Neuronal stem cell (in vitro differentiated cells): Measurements from ENCODE around the gene C13orf46.
A peak's percentile ranks its signal among the peaks of the same experiment; 100 is the strongest.
"Not testable (repeated sequence)": the region's sequence is repeated elsewhere in the genome, so short reads cannot be mapped to it uniquely, and the experiment has no call there.

ENCODE experiments used
- DNase-seq: peaks from one replicate; pipeline ENCODE4 v3.0.0-alpha.2; 2013; ENCODE audit warnings: low spot score
- H2AFZ ChIP-seq: one replicate; pipeline ENCODE4 v1.6.1; 2013; ENCODE audit warnings: mild to moderate bottlenecking, low read length, inconsistent platforms
- H2AK5ac ChIP-seq: 2 replicates; pipeline ENCODE4 v1.6.1; 2013; ENCODE audit warnings: low read depth, mild to moderate bottlenecking, inconsistent platforms, low read length, moderate library complexity, mixed read lengths
- H2BK120ac ChIP-seq: 2 replicates; pipeline ENCODE4 v1.6.1; 2013; ENCODE audit warnings: low read depth, mild to moderate bottlenecking, inconsistent platforms, low read length, moderate library complexity, mixed read lengths
- H2BK12ac ChIP-seq: one replicate; pipeline ENCODE4 v1.6.1; 2013; ENCODE audit warnings: low read length, inconsistent platforms
- H2BK15ac ChIP-seq: 2 replicates; pipeline ENCODE4 v1.6.1; 2013; ENCODE audit warnings: mild to moderate bottlenecking, low read length, inconsistent platforms, mixed read lengths
- H2BK5ac ChIP-seq: one replicate; pipeline ENCODE4 v1.6.1; 2013; ENCODE audit warnings: inconsistent platforms, mild to moderate bottlenecking, low read length, moderate library complexity
- H3K14ac ChIP-seq: one replicate; pipeline ENCODE4 v1.6.1; 2013; ENCODE audit warnings: low read length, inconsistent platforms
- H3K18ac ChIP-seq: 2 replicates; pipeline ENCODE4 v1.6.1; 2013; ENCODE audit warnings: low read length, inconsistent platforms
- H3K23ac ChIP-seq: 2 replicates; pipeline ENCODE4 v1.6.1; 2013; ENCODE audit warnings: low read depth, mild to moderate bottlenecking, mixed read lengths, low read length, inconsistent platforms; ENCODE audit not compliant: poor library complexity
- H3K27ac ChIP-seq: replicated peaks from 3 replicates; pipeline ENCODE4 v1.5.1; 2013; ENCODE audit warnings: low read length, inconsistent platforms
- H3K27me3 ChIP-seq, 3 experiments: 2 replicates each; pipeline ENCODE4 v1.6.1; 2013; ENCODE audit warnings: low read length in 3 of 3, mild to moderate bottlenecking in 2 of 3, inconsistent platforms in 1 of 3, low read depth in 1 of 3, mixed read lengths in 1 of 3, moderate library complexity in 1 of 3; ENCODE audit not compliant: control insufficient read depth in 3 of 3, insufficient read depth in 3 of 3
- H3K36me3 ChIP-seq, 2 donors: replicated peaks in 1 of 2; 2 replicates each; pipeline ENCODE4 v1.6.1; 2013; ENCODE audit warnings: low read length in 2 of 2; ENCODE audit not compliant: control insufficient read depth in 2 of 2, insufficient read depth in 2 of 2
- H3K4ac ChIP-seq: 2 replicates; pipeline ENCODE4 v1.6.1; 2013; ENCODE audit warnings: inconsistent platforms, mild to moderate bottlenecking, low read length, moderate library complexity
- H3K4me1 ChIP-seq, 2 donors: 1 replicate in 1 of 2; 2 replicates in 1 of 2; pipeline ENCODE4 v1.6.1; 2013; ENCODE audit warnings: low read length in 2 of 2, low read depth in 1 of 2; ENCODE audit not compliant: control insufficient read depth in 2 of 2, insufficient read depth in 1 of 2
- H3K4me2 ChIP-seq: one replicate; pipeline ENCODE4 v1.6.1; 2013; ENCODE audit warnings: mild to moderate bottlenecking, low read length, inconsistent platforms; ENCODE audit not compliant: insufficient read depth, poor library complexity, severe bottlenecking
- H3K4me3 ChIP-seq, 2 donors: 2 replicates each; pipeline ENCODE4 v1.5.1; 2013; ENCODE audit warnings: low read length in 2 of 2, mild to moderate bottlenecking in 2 of 2, inconsistent platforms in 1 of 2, moderate library complexity in 1 of 2
- H3K79me1 ChIP-seq: one replicate; pipeline ENCODE4 v1.6.1; 2013; ENCODE audit warnings: low read depth, mild to moderate bottlenecking, inconsistent platforms, low read length, moderate library complexity
- H3K9ac ChIP-seq: one replicate; pipeline ENCODE4 v1.6.1; 2013; ENCODE audit warnings: mild to moderate bottlenecking, low read depth, low read length, inconsistent platforms; ENCODE audit not compliant: poor library complexity
- H3K9me3 ChIP-seq, 2 donors: replicated peaks in 1 of 2; 2 replicates each; pipeline versions ENCODE3 to v1.6.1; 2013; ENCODE audit warnings: low read length in 2 of 2, mild to moderate bottlenecking in 2 of 2, inconsistent platforms in 1 of 2, low read depth in 1 of 2, mixed read lengths in 1 of 2, moderate library complexity in 1 of 2; ENCODE audit not compliant: control insufficient read depth in 2 of 2, insufficient read depth in 1 of 2
- H4K8ac ChIP-seq: one replicate; pipeline ENCODE4 v1.6.1; 2013; ENCODE audit warnings: low read depth, mild to moderate bottlenecking, inconsistent platforms, low read length, moderate library complexity
- H4K91ac ChIP-seq: one replicate; pipeline ENCODE4 v1.6.1; 2013; ENCODE audit warnings: low read length, low read depth, mild to moderate bottlenecking, inconsistent platforms; ENCODE audit not compliant: poor library complexity
- WGBS, 2 donors: extraction: QIAGEN DNeasy Blood & Tissue Kit; methylation state at CpG; one replicate each; pipeline ENCODE4 v1.1.7; 2013; ENCODE audit warnings: missing lambda C conversion rate in 2 of 2, mixed read lengths in 1 of 2; ENCODE audit not compliant: insufficient read length in 2 of 2, insufficient replicate concordance in 1 of 2; ENCODE audit errors: extremely low coverage in 2 of 2; 5-methylcytosine and 5-hydroxymethylcytosine counted together

The C13orf46 gene

DNA sequence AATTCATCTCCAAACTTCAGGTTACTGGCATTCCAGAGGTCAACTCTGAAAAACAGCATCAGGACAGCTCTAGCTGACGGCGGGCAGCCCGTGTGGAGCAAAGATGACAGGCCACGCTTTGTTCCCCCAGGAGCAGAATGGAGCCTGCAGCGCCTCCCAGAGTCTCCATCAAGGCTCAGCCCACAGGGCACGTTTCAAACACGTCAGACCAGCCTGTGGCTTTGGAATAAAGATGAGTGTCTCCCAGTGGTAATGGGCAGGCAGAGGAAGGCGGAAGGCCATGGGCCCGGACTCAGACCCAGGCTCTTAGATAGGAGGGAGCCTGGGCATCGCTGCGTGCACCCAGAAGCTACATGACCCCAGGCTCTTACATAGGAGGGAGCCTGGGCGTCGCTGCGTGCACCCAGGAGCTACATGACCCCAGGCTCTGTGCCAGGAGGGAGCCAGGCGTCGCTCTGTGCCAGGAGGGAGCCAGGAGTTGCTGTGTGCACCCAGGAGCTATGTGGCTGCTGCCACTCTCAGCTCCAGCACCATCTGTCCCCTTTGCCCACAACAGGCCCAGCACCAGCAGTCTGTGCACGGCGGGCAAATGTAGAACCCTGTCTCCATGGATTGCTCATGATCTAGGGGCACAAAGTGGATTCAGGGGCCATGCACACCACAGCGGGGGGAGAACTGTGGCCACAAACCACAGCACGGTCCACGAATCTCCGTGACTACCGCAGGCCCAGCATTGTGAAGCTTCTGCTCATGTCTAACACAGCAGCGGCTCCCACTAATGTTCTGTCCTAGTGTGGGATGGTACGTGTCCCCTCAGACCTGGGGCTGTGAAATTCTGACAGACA, 47.8 kb upstream of the C13orf46 start:
- Histone ChIP-seq H3K27me3 (no peaks in the 10 kb centered on the region), H3K4ac (no peak overlapping the region), H2BK120ac (peak overlapping the region; percentile 91), H3K4me3 (no peak overlapping the region), H2BK15ac (peak overlapping the region; percentile 81), H3K14ac (no peak overlapping the region), H2AK5ac (peak overlapping the region; percentile 88), H4K8ac (peak overlapping the region; percentile 9), H3K4me2 (no peak overlapping the region), H2BK12ac (no peak overlapping the region), H3K79me1 (peaks cover 3% of the 10 kb centered on the region), H3K23ac (peak overlapping the region; percentile 85), H2AFZ (no peak overlapping the region), H3K18ac (peak overlapping the region; percentile 72), H3K9ac (no peak overlapping the region), H3K27ac (no peak overlapping the region), H3K9me3 (peaks cover 0 to 1% of the 10 kb centered on the region in 2 donors), H4K91ac (peak overlapping the region; percentile 39), H2BK5ac (peak overlapping the region; percentile 16), H3K36me3 (peaks cover 0 to 85% of the 10 kb centered on the region in 2 donors), H3K4me1 (peaks cover 15 to 17% of the 10 kb centered on the region in 2 donors)
- no CpG with 5 or more reads among the region's 25 CpGs for WGBS, 2 donors
- DNase-seq, result no peak

DNA sequence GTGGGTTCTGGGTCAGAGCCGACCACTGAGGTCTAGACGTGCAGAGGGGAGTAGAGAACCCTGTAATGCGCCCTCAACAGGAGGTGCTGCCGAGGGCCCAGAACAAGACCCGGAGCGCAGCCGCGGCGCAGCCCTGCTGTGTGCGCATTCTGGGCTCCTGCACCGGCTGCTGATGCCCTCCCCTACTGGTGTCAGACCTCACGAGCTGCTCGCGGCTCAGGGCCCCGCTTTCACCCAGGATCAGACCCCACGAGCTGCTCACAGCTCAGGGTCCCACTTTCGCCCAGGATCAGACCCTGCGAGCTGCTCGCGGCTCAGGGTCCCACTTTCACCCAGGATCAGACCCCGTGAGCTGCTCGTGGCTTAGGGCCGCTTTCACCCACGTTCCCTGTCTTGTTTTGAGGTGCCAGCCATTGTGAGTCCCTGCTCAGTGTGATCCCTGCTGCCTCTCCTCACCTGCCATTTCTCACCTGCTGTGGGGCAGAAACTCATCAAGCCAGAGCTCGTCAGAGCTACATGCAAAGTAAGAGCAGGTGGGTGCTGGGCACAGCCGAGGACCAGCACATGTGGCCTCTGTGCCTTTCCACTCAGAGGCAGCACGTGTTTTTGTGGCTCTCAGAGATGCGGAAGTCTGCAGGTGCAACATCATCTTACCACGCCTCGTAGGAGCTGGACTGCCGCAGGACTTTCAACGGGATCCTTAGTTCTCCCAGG, 47.0 kb upstream of the C13orf46 start:
- peaks cover 0 to 1% of the 10 kb centered on the region in 2 donors for H3K9me3 ChIP-seq
- peak overlapping the region; percentile 67 for H3K18ac ChIP-seq
- H2AK5ac ChIP-seq, result peak overlapping the region; percentile 88
- H3K79me1 ChIP-seq, result peaks cover 3% of the 10 kb centered on the region
- H3K14ac ChIP-seq, result no peak overlapping the region
- no peak overlapping the region for H2BK5ac ChIP-seq
- no peak overlapping the region for H2BK15ac ChIP-seq
- H3K27me3 ChIP-seq, result no peaks in the 10 kb centered on the region
- no peak overlapping the region for H3K27ac ChIP-seq
- H3K4me3 ChIP-seq, result no peak overlapping the region
- H3K4me2 ChIP-seq, result no peak overlapping the region
- H4K91ac ChIP-seq, result no peak overlapping the region
- no peak overlapping the region for H2BK120ac ChIP-seq
- no CpG with 5 or more reads among the region's 32 CpGs for WGBS, 2 donors
- DNase-seq, result no peak
- H4K8ac ChIP-seq, result no peak overlapping the region
- no peak overlapping the region for H3K9ac ChIP-seq
- H2AFZ ChIP-seq, result no peak overlapping the region
- no peak overlapping the region for H2BK12ac ChIP-seq
- peaks cover 7 to 9% of the 10 kb centered on the region in 2 donors for H3K4me1 ChIP-seq
- peaks cover 0 to 91% of the 10 kb centered on the region in 2 donors for H3K36me3 ChIP-seq
- H3K23ac ChIP-seq, result peak overlapping the region; percentile 61
- H3K4ac ChIP-seq, result no peak overlapping the region

DNA sequence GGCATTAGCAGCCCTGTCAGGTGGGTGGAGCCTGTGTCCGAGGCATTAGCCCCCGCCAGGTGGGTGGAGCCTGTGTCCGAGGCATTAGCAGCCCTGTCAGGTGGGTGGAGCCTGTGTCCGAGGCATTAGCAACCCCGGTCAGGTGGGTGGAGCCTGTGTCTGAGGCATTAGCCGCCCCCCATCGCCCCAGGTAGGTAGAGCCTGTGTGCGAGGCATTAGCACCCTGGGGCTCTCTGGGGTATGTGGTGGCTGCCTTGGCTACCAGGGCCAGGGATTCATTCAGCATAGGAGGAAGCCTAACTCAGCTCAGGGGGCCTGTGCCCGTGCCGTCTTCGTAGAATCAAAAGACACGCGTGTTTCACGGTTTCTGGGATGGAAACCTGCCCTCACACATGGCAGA, 46.3 kb upstream of the C13orf46 start:
- not testable (repeated sequence) for H3K18ac ChIP-seq, DNase-seq, H3K14ac ChIP-seq, H3K79me1 ChIP-seq, H3K27me3 ChIP-seq, H3K4me1 ChIP-seq, H2BK15ac ChIP-seq, H3K27ac ChIP-seq, H4K91ac ChIP-seq, H2BK120ac ChIP-seq, H3K4ac ChIP-seq, H2BK12ac ChIP-seq, H2BK5ac ChIP-seq, H3K4me3 ChIP-seq, H3K9me3 ChIP-seq, H4K8ac ChIP-seq, H3K9ac ChIP-seq, H3K4me2 ChIP-seq, H3K23ac ChIP-seq, H2AFZ ChIP-seq
- Histone ChIP-seq H3K36me3 (peaks cover 0 to 95% of the 10 kb centered on the region in 2 donors), H2AK5ac (peak overlapping the region; percentile 47)
- no CpG with 5 or more reads among the region's 14 CpGs for WGBS, 2 donors

DNA sequence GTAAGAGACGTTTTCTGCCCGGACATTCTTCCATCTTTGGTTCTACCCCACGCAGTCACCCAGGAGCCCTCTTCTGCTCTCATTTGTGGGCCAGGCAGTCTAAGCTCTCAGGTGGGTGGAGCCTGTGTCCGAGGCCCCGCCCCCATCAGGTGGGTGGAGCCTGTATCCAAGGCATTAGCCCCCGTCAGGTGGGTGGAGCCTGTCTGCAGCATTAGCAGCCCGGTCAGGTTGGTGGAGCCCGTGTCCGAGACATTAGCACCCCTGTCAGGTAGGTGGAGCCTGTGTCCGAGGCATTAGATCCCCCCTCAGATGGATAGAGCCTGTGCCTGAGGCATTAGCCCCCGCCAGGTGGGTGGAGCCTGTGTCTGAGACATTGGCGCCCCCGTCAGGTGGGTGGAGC, 45.5 kb upstream of the C13orf46 start:
- H3K23ac ChIP-seq, result peak overlapping the region; percentile 65
- DNase-seq, result no peak
- peak overlapping the region; percentile 43 for H2BK15ac ChIP-seq
- no peak overlapping the region for H3K4me3 ChIP-seq
- H3K4me2 ChIP-seq, result no peak overlapping the region
- H3K9me3 ChIP-seq, result peaks cover 0 to 1% of the 10 kb centered on the region in 2 donors
- H2BK12ac ChIP-seq, result no peak overlapping the region
- H2AK5ac ChIP-seq, result peak overlapping the region; percentile 88
- H3K27me3 ChIP-seq, result no peaks in the 10 kb centered on the region
- no peak overlapping the region for H2BK120ac ChIP-seq
- peak overlapping the region; percentile 27 for H3K18ac ChIP-seq
- no peak overlapping the region for H4K91ac ChIP-seq
- H3K4me1 ChIP-seq, result peaks cover 0 to 2% of the 10 kb centered on the region in 2 donors
- peaks cover 0 to 94% of the 10 kb centered on the region in 2 donors for H3K36me3 ChIP-seq
- no peak overlapping the region for H2BK5ac ChIP-seq
- no CpG with 5 or more reads among the region's 13 CpGs for WGBS, 2 donors
- H3K9ac ChIP-seq, result no peak overlapping the region
- no peak overlapping the region for H2AFZ ChIP-seq
- no peak overlapping the region for H3K4ac ChIP-seq
- no peak overlapping the region for H4K8ac ChIP-seq
- no peak overlapping the region for H3K27ac ChIP-seq
- H3K14ac ChIP-seq, result no peak overlapping the region
- H3K79me1 ChIP-seq, result peaks cover 3% of the 10 kb centered on the region
